NCI-H526 treated with DMSO at 0.1 percent for 48 hours (cell line): ENCODE results near the gene IGFBP2.
A peak's percentile ranks its signal among the peaks of the same experiment; 100 is the strongest.

Source experiments
- DNase-seq: peaks from one replicate; lab custom pipeline; 2025; lab: John Stamatoyannopoulos, UW

Gene IGFBP2

DNA sequence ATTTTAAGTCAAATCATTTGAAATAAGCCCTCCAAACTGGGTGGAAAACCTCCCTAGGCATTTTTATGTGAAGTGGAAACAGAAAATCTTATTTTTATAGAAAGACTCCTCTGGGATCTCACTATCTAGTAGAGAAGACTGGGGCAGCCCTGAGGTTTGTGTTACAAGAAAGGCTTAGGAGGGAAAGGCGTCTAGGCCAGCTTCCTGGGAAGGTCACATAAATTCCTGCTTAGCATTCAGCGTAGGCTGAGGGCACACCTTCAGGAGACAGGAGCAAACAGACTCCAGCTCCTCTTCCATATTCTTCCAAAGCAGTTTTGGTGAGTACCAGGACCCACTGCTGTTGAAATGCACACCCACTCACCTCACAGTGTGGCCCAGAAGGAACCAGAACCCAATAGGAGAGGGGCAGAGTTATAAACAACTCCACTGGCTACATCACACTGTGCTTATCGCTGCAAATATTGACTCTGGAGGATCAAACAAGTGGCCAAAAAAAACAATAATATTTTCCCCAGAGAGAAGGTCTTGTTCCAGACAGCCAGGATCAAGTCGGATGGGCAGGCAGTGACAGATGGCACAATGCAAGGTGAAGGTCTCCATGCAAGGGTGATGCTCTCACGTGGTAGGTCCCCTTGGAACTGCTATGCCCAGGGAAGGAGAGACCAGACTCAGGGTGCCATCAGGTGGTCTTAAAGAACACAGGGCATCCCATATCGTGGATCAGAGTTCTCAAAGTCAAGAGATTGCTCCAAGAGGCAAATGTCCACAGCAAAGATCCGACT, 17.7 kb upstream of the IGFBP2 start:
- no peak for DNase-seq

- DNase-seq: no peak
Observed at GRCh38 chr2:216616083-216616678, 17.0 kb upstream of the IGFBP2 start.

DNA sequence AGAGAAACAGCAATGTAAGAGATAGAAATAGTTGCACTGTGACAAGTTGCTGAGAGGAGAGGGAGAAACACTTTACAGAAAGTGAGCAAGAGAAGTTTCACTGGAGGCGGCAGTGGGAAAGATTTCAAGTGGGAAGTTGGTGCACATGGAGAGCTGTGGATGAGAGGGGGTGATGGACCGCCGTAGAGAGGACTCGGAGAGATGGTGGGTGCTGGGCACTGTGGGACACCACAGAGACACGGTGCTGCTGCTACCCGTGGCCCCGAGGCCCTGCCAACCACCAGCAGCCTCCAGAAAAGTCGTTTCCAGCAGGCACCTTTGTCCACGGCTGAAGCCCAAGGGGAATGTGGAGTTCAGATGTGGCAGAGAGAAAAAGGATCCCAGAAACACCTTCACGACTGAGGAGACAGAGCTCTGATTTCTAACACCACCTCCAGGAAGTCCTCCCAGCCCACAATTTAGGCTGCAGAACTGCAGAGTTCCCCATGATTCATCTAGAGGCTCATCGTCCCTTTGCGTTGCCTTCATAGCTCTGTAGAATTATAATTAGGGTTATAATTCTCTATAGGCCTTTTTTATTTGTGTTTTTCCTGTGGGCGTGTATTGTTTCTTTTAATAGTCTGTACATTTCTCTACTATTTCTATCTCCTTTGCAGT, 15.9 kb upstream of the IGFBP2 start:
- no peak for DNase-seq

GRCh38 chr2:216618785-216619184, 14.4 kb upstream of the IGFBP2 start:
- DNase-seq: no peak

- no peak for DNase-seq
Observed at GRCh38 chr2:216619411-216620393, 13.5 kb upstream of the IGFBP2 start.

DNA sequence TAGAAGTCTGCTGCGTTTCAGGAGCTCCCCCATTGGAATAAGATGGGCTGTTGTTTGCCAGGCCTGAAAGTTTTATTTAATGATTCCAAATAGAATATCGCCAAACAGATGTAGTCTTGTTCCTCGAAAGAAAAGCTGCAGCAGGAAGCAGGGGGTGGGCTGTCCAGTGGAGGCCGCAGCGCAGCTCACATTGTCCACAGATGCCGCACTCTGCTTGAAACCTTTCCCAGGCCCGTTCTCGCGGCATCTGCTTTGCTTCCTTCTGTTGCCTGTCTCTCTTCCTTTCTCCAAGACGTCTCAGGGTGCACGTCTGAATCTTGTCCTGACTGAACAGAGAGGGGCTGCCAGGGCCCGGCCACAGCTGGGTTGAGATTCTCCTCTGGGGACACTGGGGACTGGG, 12.4 kb upstream of the IGFBP2 start:
- DNase-seq: no peak

DNA sequence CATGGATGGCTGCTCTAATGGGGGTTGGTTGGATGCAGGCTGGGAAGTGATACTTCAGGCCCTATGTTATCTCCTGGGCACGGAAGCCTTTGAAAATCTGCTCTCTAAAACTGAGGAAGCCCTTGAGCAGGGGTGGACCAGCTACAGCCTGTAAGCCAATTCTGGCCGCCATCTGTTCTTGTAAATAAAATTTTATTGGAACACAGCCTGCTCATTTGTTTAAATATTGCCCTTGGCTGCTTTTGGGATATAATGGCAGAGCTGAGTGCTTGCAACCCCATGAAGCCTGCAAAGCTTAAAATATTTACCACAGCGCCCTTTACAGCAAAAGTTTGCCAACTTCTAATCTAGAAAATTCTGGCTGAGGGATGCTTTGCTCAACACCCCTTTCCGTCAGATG, 11.9 kb upstream of the IGFBP2 start:
- peak; percentile 53 for DNase-seq

DNA sequence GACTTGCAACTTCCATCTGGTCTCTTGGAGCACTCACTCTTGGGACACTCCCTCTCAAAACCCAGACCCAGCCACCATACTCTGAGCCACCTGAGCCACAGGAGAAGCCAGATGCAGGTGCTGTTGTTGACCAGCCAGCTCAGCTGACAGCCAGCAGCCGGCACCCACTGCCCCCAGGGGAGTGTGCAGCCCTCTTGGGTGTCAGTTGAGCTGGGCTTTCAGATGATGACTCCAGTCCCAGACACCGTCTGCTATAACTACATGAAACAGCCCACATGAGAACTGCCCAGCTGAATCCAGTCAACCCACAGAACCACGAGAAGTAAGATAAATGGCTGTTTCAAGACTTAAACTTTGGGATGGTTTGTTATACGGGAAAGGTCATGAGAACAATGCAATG, 10.7 kb upstream of the IGFBP2 start:
- no peak for DNase-seq

DNA sequence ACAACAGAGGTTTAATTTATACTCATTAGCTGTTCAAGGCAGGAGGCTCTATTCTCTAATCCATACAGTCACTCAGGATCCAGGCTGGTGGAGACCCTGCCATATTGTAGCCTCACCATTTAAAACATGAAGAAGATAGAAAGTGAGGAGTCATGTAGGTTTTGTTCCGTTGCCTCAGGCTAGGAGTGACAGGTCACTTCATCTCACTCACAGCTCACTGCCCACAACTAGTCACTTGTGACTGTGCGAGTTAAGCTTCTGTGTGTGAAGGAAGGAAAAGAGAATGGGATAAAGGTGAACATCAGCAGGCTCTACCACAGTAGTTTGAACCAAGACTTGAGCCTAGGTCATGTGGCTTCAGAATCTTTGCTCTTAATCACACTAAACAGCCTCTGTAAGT, 9.0 kb upstream of the IGFBP2 start:
- DNase-seq: no peak

DNA sequence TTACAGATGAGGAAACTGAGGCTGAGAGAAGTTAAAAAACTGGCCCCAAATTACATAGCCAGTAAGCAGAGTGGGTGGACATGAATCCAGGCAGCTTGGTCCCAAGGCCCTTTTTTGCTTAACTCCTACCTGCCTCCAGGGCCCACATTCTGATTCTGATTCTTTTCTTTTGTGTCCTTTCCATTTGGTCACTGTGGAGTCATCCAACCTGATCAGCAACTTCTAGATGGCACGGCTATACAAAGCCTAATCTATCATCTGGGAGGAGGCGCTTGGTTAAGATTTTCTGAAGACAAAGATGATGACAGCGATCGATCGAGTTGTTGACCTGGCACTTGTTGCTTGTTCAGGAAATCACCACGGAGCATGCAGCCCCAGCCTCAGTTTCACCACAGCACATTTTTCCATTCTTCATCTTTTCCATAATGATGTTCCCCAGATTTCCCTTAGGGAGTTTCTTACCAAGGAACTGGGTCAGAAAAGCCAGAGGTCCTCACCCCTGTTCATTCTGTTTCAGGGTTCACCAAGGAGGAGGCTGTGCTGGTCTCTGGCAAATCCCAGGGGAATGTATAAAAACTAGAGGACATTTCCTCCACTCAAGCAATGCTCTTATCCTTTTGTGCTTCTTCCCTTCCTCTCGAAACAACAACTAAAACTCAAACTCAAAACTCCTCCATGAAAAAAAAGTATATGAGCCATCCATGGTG, 6.9 kb upstream of the IGFBP2 start:
- DNase-seq: no peak

DNA sequence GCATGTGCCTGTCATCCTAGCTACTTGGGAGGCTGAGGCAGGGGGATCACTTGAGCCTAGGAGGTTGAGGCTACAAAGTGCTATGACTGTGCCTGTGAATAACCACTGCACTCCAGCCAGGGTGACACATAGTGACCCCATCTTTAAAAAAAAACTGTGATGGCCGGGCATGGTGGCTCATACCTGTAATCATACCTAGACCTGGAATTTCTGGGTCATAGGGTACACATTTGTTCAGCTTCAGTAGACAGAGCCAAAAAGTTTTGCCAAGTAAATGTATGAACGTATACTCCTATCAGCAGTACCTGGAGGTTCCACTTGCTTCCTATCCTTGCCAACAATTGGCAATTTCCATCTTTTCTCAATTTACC, 6.4 kb upstream of the IGFBP2 start:
- no peak for DNase-seq

DNA sequence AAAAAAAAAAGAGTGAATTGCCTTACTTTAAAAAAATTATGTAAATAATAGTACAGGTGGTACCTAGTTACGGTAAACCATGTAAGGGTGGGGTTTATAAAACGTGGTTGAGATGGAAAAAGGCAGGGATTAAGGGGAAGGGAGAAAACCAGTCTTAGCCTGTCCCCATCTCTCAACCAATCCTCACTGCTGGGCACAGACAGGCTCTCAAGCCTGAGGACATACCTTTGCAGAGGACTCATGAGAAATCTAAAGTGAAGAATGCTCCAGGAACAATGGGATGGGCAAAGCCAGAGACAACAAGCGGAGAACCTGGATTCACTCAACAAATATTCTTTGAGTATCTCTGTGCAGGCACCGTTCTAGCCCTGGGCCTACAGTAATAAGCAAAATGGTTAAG, 3.4 kb upstream of the IGFBP2 start:
- DNase-seq: no peak

DNA sequence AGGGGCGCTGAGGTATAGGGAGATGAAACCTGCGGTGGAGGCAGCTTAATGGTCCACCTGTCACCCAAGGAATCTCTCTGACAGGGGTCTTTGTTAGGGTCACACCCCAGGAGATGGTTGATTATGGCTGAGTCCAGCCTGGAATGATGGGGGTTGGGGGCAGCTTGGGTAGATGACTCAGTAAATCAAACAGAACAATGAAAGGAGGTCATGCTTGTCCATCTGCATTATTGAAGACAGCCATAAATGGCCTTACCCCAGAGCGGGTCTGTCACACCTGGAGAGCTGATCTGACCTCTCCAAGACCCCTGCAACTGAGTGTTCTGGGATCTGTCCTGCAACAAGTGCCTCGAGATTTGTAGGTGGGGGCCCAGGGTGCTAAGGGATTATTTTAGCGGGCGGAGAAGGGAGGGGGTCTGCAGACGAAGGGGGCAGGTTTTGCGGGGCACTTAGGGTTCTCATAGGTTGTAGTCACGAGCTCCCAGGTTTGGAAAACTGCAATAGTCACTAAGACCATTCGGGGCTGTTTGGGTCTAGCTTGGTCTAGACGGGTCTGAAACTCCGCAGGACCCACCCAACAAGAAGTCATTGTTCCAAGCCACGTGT, 771 bp upstream of the IGFBP2 start:
- DNase-seq: no peak

GRCh38 chr2:216633616-216634369, 573 bp downstream of the IGFBP2 start:
- DNase-seq: peak; percentile 19

GRCh38 chr2:216634370-216635148, 1.3 kb downstream of the IGFBP2 start:
- no peak for DNase-seq

GRCh38 chr2:216635171-216635570, 2.0 kb downstream of the IGFBP2 start:
- no peak for DNase-seq

DNA sequence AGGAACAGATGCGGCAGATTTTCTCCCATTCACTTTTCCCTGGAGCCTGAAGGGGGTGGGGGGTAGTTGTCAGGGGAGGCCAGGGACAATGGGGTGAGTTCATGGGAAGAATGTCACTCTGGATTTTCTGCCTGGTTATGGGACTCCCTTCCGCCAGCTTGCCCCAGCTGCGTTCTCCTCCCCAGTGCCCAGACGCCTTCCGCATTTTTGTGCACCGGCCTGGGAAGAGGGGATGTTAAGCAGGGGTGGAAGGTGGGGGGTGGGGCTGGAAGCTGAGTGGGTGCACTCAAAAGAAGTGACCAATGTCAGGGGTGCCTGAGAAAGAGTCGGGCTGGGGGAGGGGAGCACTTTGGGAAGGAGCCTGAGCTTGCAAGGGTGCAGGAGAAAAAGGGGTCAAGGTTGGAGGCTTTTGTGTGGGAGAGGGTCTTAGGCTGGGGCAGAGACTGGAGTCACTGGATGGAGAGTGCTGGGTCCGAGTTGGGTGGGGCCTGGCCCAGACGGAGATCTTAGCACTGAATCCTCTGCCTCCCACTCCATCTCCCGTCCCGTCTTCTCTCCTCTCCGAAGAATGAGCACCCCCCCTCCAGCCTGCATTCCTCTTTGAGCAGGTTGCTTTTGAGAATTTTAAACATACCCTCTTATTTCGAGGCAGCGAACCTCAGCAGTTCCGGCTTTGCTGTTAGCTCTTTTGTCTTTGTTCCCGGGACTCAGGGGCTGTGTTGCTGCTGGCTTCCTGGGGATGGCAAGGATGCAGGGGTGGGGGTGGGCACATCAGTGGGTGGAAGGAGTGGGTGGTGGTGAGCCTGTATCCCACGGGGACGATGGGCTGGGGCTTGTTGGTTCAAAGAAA, 2.7 kb downstream of the IGFBP2 start:
- no peak for DNase-seq

GRCh38 chr2:216636551-216637450, 3.6 kb downstream of the IGFBP2 start:
- DNase-seq: peak; percentile 98
